GM18519 (cell line): ENCODE data around the gene MBD3L2.
"Not testable (repeated sequence)": the region's sequence is repeated elsewhere in the genome, so short reads cannot be mapped to it uniquely, and the experiment has no call there.

Experiments
- ATAC-seq: cut with Tn5 transposase; IDR thresholded peaks from one replicate; pipeline ENCODE4 v1.9.1; 2021; ENCODE audit warnings: mild to moderate bottlenecking, moderate library complexity; ENCODE audit not compliant: unreplicated experiment, low FRiP score

MBD3L2 gene

DNA sequence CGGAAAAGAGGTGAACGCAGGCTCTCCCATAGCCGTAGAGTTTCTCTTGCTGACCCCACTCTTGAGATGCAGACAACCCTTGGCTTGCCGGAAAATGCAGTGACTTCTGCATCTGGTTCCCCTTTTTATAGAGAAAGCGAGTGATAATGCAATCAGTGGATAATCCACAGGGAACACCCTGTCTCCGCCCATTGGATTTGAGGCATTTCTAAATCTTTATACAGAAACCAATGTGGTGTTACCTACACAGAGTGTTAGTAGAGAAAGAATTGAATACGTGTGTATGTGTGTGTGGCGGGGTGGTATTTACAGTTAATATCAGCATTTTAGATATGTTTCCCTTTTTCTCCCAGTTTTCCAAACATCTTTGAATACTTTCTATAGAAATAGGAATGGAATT, 9.5 kb downstream of the MBD3L2 start, which contains the start of gene MBD3L3:
MBD3L3 (minus strand) TSS at position 101 of the 400 bp plus-strand sequence; CDS start at position 30, 71 bp downstream.
- ATAC-seq: not testable (repeated sequence)

DNA sequence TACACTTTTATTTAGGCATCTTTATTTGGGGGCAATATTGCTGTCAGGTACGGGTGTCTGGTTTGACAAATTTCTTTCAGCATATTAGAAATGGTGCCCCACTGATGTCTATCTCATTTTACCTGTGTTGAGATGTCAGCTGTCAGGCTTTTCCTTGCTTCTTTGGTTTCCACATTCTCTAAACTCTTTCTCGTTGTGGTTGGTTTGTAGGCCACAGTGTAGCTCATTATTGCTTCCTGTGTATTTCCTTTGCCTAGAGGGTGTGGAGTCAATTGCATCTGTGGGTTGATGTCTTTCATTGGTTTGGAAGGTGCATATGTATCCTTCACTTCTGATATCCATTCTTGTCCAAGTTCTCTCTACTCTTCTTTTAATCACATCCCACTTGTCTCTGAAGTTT, 10.9 kb downstream of the MBD3L2 start:
- ATAC-seq: not testable (repeated sequence)

DNA sequence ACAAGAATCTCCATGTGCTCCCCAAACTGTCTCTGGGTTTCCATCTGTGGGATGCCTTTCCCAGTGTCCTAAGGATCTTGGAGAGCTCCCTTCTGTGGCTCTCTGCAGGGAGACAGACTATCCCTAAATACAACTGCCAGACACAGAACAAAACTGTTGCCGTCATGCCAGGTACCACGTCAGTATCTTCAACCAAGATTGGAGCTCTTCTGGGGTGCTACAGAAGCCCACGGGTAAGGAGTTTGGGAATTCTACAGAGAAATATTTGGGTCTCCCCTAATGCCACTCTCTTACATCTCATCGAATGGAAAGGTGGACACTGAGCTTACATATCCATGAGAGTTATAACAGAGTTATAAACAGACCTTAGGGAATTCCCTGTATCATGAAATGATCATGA, 14.2 kb downstream of the MBD3L2 start:
- no peak for ATAC-seq

DNA sequence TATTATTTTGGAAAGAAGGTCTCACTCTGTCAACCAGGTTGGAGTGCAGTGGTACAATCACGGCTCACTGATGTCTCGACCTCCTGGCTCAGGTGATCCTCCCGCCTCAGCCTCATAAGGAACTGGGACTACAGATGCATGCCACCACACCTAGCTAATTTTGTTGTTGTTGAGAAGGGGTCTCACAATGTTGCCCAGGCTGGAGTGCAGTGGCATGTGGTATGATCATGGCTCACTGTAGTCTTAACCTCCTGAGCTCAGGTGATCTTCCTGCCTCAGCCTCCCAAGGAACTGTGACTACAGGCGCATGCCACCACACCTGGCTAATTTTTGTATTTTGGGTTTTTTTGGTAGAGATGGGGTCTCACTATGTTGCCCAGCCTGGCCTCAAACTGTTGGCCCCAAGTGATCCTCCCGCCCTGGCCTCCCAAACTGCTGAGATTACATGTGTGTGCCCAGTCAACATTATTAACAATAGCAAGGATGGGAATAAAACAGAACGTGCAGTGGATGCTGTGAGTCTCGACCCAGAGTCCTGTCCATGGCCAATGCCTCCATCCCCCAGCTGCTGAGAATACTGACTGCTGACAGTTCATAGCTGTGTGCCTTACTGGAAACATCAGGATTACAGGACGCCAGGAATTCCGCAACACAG, 14.8 kb downstream of the MBD3L2 start:
- ATAC-seq: no peak

DNA sequence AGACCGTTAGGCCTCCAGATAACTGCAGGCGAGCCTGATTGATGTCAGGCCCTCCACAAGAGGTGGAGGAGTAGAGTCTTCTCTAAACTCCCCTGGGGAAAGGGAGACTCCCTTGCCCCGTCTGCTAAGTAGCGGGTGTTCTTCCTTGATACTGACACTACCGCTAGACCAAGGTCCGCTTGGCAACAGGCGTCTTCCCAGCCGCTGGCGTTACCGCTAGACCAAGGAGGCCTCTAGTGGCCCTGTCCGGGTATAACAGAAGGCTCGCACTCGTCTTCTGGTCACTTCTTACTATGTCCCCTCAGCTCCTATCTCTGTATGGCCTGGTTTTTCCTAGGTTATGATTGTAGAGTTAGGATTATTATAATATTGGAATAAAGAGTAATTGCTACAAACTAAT, 18.0 kb downstream of the MBD3L2 start:
- not testable (repeated sequence) for ATAC-seq

DNA sequence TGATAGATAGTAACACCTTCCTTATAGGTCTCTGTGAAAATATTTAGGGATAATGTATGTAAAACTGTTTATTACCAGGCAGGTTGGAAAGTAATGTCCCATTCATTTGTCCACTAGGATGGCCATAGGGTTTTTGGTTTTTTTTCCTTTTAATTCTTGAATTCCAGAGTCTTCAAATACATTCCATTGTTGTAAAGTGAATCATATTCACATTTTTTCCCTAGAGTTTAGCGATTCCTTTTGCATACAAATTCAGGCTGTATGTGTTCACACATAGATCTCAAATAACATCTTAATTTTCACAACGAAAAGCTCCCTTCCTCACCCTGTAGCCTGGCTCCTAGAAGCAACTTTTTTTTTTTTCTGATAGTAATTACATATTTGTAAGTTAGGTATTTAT, 18.6 kb downstream of the MBD3L2 start:
- no peak for ATAC-seq

DNA sequence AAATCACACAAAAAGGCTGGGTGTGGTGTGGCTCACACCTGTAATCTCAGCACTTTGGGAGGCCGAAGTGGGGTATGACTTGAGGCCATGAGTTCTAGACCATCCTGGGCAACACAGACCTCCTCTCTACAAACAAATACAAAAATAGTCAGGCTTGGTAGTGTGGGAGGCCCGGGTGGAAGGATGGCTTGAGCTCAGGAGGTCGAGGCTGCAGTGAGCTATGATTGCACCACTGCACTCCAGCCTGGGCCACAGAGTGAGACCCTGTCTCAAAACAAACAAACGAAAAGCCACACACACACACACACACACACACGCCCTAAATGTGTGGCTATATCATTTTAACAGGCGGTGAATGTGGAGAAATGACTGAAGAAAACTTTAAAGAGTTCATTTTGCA, 19.5 kb downstream of the MBD3L2 start:
- no peak for ATAC-seq

DNA sequence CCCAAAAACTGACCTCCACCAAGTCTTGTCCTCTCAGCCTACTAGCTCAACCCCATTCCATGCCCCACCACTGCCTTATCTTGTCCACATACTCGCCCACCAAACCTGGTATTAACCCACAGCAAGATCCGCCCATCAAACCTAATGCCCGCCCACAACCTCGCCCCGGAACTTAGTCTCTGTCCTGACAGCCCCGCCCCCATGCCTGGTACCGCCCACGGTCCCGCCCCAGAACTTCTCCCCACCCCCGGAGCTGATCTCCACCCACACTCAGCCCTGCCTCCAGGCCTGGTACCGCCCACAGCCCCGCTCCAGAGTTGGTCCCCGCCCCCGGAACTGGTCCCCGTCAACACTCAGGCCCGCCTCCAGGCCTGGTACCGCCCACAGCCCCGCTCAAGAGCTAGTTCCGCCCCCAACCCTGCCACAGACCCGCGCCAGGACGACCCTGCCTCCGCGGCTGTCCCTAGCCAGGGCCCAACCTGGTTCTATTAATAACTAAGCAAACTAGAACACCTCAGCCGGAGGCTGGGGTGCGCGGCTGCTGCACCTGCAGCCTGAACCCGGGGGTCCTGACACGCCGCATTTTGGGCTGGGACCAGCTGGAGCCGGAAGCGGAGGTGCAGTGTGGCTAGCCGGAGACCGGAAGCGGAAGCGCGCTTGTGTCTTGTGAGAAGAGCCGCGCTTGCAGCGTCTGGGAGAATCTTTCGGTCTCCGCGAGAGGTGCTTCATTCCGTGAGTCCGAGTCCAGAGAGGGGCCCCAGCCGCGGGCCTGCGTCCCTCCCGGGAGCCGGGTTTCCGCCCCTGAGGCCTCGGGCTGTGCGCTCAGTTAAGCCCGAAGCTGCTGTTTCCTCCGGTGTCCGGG, 20.2 kb downstream of the MBD3L2 start, which contains the start of gene ZNF557:
ZNF557 (plus strand) TSS at position 662 of the 862 bp plus-strand sequence. CDS start 5,372 bp downstream, outside the sequence.
- ATAC-seq: peak; percentile 66

DNA sequence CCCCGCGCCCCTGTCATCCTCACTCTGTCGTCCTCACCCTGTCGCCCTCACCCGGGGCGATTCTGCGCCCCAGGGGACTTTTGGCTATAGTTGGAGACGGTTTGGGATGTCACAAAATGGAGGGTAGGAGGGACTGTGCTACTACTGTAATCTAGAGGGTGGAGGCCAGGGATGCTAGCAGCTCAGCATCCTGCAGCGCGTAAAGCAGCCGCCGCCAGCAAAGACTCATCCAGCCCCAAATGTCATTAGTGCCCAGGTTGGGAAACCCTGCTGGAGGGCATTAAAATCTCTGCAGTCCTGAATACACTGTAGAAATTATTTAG, 20.7 kb downstream of the MBD3L2 start:
- ATAC-seq: peak; percentile 12

DNA sequence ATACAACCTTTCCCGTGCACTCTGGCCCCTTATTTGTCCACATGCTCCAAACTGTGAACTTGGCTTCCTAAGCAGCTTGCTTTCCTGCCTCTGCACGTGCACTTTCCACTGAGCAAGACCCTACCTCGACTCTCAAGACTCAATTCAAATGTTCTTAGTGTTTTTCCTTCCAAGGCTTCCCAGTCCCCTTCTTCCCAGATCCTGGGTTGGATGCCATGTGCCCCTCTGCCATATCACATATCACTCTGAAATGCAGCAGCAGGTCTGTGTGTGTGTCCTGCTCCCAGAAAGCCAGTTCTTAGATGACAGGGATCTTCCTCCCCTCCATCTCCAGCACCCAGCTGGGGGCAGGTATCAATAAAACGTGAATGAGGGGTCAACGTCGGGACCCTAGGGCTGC, 23.4 kb downstream of the MBD3L2 start:
- ATAC-seq: no peak

DNA sequence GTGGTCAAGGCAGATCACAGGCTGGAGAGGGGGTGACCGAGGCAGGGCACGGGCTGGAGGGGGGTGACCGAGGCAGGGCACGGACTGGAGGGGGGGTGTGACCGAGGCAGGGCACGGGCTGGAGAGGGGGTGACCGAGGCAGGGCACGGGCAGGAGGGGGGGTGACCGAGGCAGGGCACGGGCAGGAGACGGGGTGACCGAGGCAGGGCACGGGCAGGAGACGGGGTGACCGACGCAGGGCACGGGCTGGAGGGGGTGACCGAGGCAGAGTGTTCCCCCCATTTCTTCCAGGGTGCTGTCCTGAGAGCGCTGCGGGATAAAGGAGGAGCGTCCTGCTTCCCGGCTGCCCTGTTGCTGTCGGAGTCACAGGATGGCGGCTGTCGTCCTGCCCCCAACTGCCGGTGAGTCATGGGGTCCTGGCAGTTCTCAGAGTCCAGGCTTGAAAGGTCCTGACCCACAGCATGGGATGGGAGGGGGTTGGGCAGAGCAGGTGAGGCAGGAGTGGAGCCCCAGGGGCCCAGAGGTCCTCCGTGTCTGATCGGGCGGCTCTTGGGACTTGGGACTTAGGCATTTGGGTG, 25.7 kb downstream of the MBD3L2 start:
- ATAC-seq: no peak

DNA sequence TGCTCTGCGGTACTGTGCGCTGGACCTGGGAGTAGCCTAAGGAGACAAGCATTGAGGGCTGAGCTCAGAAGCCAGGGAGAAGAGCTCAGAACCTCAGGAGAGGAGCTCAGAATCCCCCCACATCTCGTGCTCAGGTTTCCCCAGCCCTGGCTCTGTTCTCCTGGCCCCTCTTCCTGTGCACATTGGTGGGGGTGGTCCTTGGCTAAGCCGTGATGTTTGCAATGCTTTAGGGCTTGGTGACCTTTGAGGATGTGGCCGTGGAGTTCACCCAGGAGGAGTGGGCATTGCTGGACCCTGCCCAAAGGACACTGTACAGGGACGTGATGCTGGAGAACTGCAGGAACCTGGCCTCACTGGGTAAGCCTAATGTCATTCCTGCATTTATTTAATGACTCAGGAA, 27.0 kb downstream of the MBD3L2 start:
- no peak for ATAC-seq

DNA sequence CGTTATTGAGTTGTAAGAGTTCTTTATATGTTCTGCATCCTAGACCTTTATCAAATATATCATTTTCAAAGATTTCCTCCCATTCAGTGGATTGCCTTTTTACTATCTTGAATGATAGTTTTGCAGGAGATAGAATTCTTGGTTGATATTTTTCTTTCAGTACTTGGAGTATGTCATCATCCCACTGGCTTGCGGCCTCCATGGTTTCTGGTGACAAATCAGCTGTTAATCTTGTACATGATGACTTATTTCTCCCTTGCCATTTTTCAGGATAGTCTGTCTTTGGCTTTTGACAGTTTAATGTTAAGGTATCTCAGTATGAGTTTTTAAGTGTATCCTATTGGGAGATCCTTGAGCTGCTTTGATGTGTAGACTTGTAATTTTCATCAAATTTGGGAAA, 28.9 kb downstream of the MBD3L2 start:
- ATAC-seq: no peak

DNA sequence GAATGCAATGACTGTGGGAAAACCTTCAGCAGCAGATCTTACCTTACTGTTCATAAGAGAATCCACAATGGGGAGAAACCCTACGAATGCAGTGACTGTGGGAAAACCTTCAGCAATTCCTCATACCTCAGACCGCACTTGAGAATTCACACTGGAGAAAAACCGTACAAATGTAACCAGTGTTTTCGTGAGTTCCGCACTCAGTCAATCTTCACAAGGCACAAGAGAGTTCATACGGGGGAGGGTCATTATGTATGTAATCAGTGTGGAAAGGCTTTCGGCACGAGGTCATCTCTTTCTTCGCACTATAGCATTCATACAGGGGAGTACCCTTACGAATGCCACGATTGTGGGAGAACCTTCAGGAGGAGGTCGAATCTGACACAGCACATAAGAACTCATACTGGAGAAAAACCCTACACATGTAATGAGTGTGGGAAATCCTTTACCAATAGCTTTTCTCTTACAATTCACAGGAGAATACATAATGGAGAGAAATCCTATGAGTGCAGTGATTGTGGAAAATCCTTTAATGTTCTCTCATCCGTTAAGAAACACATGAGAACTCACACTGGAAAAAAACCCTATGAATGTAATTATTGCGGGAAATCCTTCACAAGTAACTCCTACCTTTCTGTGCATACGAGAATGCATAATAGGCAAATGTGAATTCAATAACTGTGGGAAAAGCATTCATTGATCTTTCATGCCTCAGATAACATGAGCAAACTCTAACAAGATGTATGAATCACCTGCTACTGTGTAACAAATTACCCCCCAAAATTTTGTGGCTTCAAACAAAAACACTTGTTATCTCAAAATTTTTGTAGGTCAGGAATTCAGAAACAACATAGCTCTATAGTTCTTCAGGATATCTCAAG, 34.2 kb downstream of the MBD3L2 start:
- ATAC-seq: no peak

DNA sequence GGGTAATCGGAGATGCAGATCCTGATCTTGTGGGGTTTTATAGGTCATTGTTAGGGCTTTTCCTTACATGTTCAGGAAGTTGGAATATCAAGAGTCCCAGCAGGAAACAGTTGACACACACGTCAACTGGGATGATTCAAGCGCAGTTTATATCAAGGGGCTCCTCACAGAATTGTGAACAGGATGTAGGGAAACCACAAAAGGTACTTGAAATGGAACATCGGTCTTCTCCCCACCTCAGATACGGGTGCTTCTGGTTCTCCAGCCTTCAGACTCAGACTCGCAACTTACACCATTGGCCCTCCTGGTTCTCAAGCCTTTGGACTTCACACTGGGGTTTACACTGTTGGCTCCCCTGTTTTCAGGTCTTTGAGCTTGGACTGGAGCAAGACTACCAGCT, 39.9 kb downstream of the MBD3L2 start:
- no peak for ATAC-seq

DNA sequence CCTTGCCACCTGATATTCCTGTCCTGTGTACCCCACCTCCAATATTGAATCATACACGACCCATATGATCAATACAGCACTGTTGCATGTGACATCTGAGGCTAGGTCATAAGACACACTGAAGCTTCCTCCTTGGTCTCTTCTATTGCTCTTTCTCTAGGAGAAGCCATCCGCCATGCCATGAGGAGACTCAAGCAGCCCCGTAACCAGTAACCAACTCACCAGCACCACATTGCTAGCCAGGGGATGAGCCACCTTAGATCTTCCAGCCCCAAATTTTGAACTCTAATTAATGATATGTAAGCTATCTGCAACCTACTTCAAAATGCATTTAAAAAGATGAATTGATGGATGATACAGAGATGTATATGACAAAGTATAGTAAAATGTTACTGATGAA, 49.0 kb downstream of the MBD3L2 start:
- no peak for ATAC-seq

DNA sequence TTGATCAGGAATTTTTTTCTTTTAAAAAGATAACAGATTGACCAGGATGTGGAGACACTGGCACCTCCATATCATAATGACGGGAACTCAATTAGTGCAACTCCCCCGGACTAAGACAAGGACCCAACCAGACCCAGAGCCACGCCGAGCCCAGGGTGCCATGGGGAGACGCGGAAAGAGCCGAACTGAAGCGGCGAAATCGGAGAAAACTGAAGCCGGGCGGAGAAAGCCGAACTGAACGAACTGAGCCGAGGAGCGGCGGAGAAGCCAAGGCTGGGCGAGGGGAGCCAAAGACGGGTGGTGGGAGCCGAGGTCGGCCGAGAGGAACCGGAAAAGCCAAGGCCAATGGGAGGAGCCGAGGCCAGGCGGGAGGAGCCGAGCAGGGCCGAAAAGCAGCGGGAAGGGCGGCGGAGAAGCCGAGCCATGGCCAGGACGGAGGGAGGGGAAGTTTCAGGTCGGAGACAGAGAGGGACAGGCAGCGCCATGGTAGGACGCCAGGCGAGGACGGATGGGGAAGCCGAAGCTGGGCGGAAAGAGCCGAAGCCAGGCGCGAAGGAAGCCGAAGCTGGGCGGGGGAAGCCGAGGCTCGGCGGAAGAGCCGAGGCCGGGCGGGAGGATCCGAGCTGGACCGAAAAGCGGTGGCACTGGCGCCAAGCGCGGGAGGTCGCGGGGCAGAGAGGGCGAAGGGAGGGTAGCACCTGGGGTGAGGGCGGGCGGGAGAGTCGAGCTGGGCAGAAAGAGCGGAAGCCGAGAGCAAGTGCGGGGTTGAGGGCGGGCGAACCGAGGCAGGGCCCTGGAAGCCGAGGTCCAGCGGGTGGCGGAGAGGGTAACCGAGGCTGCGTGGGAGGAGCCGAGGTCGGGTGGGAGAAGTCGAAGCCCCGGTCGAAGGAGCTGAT, 49.8 kb downstream of the MBD3L2 start:
- ATAC-seq: peak; percentile 54

DNA sequence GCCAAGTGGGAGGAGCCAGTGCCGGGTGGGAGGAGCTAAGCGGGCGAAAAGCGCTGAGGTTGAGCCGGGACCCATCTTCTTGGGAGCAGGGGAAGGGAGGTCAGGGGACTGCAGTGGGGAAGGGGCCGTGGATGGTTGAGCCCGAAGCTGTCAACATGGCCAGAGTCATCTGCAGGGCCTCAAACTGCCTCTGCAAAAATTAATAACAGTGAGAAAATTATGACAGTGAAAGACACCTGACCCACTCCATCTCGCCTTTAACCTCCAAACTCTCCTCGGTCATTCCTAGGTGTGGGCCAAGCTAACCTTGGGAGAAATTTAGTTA, 50.4 kb downstream of the MBD3L2 start:
- no peak for ATAC-seq
